GM15510 (cell line): ENCODE data around the gene RIPOR3.

Source experiments
- POLR2A ChIP-seq: IDR thresholded peaks from 3 replicates; pipeline ENCODE4 v1.6.1; 2011; ENCODE audit warnings: borderline replicate concordance; ENCODE audit not compliant: insufficient read length; ENCODE audit errors: extremely low read depth

Gene RIPOR3

DNA sequence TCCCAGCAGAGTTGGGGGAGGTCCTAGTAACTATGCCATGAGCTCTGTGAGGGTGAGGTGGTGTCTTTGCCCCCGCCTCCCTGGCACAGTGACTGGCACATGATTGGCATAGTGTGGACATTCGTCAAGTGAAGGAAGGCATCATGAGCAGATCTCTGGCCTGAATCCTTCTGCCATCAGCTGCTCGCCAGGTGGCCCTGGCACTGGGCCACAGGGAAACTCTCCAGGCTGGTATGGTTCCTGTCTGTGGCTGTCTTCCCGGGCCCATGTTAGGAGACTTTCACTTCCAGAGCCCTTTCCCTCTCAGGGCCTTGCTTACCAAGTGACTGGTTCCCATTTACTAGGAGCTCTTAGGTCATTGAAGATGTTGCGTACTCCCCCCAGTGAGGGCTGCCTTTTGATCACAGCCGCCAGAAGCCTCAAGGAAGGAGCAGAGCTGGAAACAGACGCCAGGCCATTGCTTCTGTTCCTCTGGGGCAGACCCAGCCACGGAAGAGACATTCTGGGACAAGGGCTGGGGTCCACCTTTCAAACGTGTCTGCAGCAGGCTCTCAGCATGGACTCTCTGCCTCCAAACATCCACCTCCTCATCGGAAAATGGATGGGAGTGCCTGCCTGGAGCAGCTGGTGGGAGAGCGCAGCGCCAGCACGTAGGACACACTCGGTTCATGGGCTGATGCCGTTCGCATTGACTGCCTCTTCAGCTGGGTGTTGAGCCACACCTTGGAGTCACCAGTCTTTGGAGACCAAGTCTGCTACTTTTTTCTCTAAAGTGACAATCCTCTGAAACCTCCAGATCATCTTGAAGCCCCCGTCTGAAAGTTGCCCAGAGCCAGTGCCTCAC, 113.9 kb downstream of the RIPOR3 start:
- TF ChIP-seq POLR2A, result no peak

DNA sequence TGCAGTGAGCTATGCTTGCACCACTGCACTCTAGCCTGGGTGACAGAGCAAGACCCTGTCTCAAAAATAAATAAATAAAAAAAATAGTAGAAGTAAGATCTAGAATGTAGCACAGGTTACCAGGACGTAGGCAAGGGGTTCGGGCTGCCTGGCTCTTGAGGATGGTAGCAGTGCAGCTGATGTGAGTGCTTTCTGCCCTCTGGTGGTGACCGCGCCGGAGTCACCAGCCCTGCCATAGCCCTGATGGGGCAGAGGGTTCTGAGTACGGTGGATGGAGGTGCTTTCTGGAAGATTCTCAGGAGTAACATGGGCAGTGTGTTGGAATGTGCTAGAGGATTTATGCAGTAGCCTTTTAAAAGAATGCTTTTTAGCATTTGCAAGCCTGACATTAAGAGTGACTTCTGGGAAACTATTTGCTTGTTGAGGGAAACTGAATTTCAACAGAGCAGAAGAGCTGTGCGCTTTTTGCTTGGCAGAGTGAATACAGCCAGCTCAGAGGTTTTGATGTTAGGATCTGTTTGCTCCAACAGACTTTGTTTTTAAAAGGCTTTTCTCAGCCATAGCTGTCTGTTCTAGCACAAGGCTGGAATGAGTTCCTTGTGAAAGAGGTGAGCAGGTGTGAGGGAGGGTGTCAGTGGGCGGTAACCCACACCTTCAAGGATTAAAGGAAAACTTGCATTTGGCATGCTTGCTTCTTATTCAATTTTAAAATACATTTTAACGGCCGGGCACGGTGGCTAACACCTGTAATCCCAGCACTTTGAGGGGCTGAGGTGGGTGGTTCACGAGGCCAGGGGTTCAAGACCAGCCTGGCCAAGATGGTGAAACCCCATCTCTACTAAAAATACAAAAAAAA, 115.2 kb downstream of the RIPOR3 start:
- TF ChIP-seq POLR2A, result no peak

DNA sequence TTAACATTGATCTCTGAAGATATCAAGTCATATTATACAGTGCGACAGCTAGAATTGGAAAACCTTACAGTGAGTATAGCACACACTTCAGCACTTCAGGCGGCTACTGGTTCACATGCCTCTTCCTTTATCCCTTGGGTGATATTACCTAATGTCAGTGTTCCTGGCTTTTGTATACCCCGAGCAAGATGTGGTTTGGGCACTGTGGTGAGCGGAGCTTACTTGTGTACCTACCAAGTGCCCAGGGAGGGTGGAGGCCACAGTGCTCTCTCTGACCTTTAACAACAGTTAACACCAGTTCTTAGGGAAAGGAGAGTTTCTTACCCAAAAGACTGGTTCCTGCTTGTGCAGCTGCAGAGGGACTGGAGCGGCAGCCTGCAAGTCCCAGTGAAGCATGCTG, 116.8 kb downstream of the RIPOR3 start:
- TF ChIP-seq POLR2A, result no peak

DNA sequence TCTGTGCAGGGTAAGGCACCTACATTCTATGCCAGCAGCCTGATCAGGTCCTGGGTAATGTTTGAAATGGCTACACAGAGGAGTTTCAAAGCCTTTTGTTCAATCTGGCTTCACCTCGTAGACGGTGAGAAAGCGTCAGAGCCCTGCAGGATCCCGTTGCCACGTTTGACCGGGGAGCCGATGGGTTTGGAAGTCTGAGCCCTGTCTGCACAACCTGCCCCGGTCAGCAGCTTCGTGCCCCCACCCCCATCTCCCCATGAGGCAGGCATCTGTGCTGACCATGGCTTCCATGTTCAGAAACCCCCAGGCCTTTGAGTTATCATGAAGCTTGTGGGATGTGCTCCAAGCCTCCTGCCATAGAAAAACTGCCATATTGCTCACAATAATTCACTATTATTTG, 117.2 kb downstream of the RIPOR3 start:
- no peak for TF ChIP-seq POLR2A

DNA sequence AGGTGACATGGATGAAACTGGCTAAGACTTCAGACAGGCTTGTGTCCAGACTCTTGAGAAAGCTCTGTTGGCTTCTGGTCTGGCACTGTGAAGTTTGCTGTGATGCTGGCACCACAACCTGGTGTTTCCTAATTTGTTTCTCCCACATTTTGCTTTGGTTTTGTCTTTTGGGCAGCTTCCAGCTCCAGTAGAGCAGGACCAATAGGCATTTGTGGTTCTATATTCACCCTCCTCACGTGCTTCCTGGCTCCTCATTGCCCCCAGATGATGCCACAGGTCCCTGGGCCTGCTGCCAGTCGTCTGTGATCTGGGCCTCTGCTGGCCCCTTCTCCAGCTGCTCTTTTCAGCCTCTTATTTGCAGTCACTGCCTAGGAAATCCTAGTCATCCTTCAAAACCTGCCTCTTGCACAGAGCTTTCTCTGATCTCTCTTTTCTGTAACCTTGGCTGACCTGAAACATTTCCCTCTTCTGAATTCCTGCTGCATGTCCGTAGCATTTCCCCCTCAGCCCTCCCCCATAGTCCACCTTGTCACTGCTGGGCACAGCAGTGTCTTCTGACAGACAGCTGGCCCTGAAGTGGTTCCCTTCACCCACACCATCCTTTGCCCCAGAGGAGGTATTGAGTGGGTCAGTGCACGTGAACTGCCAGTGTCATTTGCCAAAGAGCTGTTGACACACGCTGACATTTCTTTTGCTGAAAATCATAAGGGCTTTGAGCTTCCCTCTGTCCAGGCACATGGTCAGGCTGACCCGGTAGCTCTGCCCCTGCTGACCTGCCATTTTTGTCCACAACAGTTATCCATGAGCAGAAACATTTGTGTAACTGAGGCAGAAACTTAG, 118.2 kb downstream of the RIPOR3 start:
- TF ChIP-seq POLR2A, result no peak

DNA sequence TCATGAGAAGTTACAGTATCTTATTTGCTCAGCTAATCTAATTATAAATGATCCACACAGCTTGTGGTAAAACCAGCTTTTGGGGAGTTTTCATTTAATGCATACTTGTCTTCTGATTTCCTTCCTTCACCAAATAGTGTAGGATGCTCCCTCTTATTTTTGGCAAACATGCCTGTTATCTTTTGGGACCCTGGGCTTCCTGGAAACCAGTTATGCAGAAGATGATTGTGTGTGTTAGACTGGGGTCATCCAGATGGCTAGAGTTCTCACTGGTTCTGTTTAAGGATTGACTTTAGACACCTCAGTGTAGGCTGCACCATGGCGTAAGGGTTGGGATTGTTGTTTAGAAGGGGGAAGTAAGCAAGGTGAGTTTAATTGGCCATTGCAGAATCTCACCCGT, 119.9 kb downstream of the RIPOR3 start:
- no peak for TF ChIP-seq POLR2A

DNA sequence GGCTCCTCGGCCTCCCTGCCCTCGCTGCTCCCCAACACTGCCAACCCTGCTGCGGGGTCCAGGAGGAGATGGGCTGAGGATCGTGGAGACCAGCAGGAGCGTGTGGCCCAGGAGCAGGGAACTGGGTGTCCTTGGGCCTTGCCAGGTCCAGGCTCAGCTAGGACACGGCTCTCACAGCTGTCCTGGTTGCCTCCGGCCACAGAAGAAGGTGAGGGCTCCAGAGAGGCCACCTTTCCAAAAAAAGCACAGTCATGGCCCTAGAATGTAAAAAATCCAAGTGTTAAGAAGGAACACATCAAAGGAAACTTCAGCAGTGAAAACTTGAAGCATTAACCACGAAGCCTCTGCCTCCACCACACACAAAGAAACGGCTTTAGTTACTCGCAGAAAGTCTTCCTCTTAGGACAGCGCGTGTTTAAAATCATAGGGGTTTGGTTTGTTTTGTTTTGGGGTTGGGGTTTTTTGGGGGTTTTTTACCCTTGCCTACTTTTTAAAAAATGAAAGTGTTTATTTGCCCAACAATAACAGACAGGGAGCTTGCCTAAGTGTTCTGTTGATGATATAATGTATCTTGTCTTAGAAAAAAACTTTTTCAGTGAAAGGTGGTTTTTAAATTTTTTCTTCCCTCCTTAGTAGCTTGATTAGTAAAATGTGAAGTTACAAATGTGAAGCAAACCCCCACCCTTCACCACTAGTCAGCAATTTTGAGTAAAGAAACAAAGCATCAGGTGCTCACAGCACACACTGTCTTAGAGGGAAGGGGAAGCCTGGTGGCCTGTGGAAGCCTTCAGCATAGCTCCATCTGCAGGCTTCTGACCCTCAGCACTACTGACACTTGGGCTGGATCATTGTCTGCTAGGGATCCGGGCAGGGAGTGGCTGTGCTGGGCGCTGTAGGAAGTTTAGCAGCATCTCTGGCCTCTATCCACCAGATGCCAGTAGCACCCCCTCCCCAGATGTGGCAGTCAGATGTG, 121.2 kb downstream of the RIPOR3 start:
- TF ChIP-seq POLR2A, result no peak

DNA sequence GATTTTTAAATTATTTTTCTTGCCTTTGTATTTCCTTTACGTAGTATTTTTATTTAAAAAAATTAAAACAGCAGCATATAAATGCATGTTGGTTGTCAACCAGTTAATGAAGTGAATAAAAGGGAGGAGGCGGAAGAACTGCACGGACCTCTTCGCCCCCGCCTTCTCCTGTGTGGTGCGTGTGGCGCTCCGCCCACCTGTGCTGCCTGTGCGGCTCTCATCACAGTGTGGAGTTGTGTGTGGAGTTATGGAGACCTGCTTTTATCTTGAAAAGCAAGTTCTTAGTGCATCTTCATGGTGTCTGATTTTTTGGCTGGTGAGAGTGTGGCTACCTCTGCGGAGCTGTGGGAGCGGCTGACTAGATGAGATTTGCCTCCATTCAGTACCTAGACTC, 122.8 kb downstream of the RIPOR3 start:
- TF ChIP-seq POLR2A, result no peak

DNA sequence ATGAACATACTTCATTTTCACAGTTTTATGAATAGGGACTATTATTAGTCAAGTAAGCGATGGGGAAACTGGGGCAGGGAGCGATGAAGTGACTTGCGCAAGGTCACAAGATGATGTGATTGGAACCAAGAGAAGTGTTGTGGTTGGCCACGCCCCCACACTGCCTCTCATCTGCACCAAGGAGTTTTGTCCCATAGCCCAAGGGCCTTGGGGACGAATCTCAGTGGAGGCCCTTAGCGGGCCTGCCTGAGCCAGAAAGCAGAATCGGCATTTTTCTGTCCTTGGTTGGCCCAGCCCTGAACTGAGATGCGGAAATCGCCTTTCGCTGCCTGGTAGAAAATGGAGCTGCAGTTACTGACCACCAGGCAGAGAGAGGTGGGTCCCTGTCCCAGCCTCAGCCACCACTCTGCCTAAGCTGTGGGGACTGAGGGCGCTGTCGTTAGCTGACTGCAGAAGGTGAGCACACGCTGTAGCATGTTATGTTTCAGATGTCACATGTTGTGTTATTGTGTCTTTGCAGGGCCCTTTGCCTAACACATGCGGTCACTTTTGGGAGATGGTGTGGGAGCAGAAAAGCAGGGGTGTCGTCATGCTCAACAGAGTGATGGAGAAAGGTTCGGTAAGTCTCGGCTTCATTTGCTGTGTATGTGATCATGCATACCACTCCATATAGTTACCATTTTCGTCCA, 123.3 kb downstream of the RIPOR3 start:
- no peak for TF ChIP-seq POLR2A

DNA sequence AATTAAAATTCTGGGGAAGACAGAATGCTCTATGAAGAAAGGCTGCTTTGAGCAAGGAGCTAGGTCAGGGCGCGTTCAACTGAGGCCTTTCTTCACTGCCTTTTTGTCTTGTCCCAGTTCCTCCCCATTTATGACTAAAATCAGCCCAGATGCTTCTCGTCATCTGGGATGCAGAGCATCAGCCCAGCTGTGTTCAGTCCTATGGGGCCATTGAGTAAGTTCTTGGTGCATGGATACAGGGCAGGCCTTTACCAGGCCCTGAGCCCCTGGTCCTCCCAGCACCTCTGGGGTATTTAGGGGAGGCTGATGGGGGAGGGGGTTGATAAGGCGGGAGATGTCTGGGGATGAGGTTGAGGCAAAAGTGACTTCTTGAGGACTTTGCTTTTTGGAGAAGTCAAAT, 125.5 kb downstream of the RIPOR3 start:
- no peak for TF ChIP-seq POLR2A

DNA sequence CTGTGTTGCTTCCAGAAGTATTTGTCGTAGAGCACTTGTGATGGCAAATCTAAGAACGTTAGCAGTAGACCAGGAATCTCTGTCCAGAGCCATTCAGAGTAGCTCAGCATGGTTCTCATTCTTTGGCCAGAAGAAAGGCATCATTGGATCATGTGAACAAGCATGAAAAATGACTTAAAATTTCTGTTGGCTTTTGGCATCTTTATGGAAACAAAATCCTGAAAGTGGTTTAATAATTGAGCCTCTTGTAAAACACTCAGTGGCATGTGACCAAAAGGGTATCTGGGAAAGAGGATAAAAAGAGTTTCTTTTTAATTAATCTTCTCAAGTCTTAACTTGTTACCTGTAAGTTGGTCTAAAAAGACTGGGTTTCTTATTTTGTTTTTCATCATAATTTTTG, 126.0 kb downstream of the RIPOR3 start:
- no peak for TF ChIP-seq POLR2A

DNA sequence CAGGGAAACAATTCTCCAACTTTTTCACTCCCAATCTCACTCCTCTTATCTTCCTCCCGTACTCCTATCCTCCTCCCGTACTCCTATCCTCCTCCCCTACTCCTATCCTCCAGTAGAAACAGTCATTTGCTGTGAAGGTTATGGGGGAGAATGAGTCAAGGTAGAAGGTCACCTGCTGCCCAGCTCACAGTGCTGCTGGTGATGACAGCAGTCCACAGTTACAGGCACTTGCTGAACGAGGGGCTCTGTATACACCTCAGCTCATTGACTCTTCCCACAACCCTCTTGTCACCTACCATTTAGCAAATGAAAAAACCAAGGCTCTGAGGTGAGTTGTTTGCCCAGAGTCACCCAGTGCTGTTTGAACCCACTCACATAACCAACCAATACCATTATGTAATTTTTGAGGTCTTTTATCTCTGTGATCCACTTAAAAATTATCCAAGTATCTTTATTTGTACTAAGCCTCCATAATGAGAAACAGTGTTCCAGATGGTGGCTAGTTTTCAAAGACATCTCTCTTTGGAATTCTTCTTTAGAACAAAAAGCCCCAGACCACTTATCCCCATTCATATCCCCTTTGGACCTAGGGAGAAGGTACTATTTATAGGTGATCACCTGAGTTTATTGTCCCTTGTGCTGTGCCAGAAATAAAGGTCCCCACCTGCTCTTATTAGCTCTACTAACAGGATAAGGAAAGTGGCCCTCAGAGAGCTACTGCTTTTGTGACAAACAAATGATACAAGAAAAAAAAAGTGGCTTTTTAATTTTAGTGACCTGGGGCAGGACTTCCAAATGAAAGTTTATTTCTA, 128.0 kb downstream of the RIPOR3 start:
- no peak for TF ChIP-seq POLR2A

DNA sequence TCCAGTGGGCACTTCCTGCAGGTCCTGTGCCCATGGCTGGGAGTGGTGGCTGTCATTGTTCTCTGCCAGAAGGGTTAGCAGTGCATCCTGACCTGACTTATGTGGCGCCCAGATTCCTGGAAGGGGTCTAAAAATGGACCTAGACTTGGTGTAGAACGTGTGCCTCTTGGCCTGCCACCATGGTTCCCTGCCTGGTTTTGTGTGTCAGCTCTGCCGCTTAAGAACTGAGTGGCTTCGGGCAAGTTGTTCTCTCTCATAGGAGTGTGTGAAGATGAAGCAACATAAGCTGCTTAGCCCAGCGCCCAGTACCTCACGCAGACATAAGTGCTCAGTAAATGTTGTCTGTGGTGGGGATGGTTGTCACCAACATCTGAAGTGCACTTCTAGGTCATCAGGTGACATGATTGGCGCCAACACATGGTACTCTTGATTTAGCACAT, 129.1 kb downstream of the RIPOR3 start:
- TF ChIP-seq POLR2A, result no peak
